ENCODE results near the gene PAPLN.

Gene PAPLN

DNA sequence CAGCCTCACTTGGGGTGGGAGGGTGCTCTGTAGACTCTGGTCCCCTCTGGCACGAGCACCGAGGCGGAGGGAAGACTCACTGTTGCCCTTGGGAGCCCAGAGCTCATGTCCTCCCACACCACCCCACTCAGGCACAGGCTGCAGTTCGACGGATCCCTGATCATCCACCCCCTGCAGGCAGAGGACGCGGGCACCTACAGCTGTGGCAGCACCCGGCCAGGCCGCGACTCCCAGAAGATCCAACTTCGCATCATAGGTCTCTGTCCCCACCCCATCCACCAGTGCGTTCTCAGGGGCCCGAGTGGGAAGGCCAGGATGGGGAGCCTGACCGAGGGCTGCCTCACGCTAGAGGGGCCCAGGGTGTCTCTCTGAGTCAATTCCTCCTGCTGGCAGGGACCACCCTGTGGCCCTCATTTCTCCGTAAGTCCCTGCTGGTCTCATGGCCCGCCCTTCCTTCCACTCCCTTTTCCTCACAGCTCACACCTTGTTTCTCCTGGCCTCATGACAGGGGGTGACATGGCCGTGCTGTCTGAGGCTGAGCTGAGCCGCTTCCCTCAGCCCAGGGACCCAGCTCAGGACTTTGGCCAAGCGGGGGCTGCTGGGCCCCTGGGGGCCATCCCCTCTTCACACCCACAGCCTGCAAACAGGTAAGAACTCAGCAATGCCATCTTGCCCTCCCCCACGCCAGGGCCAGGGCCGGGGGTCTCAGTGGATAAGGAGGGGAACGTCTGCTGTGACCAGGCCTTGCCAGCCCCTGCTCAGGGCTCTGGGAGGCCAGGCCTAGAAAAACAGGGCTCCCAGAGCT is 27.0 kb downstream of the PAPLN start:
- DNase-seq (ENCODE audit: low read depth): no peak
- no peak overlapping the region for H3K4me3 ChIP-seq (ENCODE audit: low read depth, low read length)
- TF ChIP-seq, protein P1, sequence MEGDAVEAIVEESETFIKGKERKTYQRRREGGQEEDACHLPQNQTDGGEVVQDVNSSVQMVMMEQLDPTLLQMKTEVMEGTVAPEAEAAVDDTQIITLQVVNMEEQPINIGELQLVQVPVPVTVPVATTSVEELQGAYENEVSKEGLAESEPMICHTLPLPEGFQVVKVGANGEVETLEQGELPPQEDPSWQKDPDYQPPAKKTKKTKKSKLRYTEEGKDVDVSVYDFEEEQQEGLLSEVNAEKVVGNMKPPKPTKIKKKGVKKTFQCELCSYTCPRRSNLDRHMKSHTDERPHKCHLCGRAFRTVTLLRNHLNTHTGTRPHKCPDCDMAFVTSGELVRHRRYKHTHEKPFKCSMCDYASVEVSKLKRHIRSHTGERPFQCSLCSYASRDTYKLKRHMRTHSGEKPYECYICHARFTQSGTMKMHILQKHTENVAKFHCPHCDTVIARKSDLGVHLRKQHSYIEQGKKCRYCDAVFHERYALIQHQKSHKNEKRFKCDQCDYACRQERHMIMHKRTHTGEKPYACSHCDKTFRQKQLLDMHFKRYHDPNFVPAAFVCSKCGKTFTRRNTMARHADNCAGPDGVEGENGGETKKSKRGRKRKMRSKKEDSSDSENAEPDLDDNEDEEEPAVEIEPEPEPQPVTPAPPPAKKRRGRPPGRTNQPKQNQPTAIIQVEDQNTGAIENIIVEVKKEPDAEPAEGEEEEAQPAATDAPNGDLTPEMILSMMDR (IDR thresholded peaks at IDR 0.05; ENCODE audit: low read depth, low read length, missing control alignments): no peak
- in situ Hi-C loops (cut with HindIII; ENCODE audit: low sequenced_read_pairs): no loop called here

DNA sequence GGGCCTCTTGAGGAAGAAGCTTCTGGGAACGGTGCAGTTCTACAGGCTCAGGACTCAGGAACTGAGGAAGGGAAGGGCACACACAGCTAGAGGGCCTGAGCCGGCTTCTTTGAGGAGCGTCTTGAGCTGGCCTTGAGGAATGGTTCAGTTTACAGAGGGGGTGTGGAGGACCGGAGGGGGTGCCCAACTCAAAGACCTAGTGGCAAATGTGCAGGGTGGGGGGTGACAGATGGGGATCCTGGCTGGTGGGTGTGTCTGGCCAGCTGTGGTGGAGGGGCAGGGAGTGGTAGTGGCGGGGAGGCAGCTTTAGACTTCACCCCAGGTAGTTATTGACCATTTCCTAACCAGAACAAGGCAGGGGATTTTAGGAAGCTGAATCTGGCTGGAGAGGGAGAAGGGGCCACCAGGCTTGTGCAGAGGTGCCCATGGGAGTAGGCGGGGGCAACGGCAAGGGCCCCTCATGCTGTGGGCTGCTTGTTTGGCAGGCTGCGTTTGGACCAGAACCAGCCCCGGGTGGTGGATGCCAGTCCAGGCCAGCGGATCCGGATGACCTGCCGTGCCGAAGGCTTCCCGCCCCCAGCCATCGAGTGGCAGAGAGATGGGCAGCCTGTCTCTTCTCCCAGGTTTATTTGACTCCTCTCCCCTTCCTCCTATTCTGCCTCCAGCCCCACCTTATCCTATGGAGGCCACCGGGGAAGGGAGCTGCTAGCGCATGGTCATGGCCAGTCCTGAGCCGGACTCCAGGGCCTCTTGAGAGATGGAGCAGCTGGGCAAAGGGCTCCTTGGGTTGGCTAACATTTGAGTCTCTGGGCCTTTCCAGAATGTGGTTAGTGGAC is 27.8 kb downstream of the PAPLN start:
- TF ChIP-seq, protein P1 (IDR thresholded peaks at IDR 0.05; ENCODE audit: low read depth, low read length, missing control alignments): no peak
- in situ Hi-C loops (cut with HindIII; ENCODE audit: low sequenced_read_pairs): no loop called here

DNA sequence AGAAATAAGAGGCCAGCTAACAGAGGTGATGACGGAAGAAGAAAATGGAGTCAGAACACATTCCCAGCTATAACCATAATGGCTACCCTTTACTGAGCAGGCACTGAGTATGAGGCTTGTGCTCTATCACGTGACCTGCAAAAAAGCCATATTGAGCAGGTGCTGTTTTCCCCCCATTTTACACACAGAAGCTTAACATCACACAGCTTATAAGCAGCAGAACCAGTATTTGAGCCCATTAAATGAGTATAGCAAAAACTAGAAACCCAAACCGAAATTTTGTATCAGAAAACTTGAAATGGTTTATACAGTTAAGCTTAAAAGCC is 28.4 kb downstream of the PAPLN start:
- TF ChIP-seq, protein P1 (IDR thresholded peaks at IDR 0.05; ENCODE audit: low read depth, low read length, missing control alignments): no peak
- in situ Hi-C loops (cut with HindIII; ENCODE audit: low sequenced_read_pairs): no loop called here
- H3K4me3 ChIP-seq (ENCODE audit: low read depth, low read length): no peak overlapping the region
- no peak for DNase-seq (ENCODE audit: low read depth)

More for the DNA sequence above, 27.8 kb downstream of the PAPLN start:
- no peak for DNase-seq (ENCODE audit: low read depth)
- no peak overlapping the region for H3K4me3 ChIP-seq (ENCODE audit: low read depth, low read length)

DNA sequence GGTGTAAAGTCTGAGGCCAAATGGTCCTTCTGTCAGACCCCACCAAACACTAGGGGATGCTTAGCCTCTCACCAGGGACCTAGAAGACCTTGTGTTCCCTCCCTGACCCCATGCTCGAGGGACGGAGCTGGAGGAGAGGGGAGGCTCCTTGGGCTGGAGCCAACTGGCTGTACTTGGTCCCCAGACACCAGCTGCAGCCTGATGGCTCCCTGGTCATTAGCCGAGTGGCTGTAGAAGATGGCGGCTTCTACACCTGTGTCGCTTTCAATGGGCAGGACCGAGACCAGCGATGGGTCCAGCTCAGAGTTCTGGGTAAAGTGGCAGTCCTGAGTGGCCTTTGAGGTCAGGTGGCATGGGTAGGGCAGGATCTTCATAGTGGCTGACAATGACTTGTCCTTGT is 29.0 kb downstream of the PAPLN start:
- H3K4me3 ChIP-seq (ENCODE audit: low read depth, low read length): no peak overlapping the region
- in situ Hi-C loops (cut with HindIII; ENCODE audit: low sequenced_read_pairs): no loop called here
- TF ChIP-seq, protein P1 (IDR thresholded peaks at IDR 0.05; ENCODE audit: low read depth, low read length, missing control alignments): no peak
- DNase-seq (ENCODE audit: low read depth): no peak

DNA sequence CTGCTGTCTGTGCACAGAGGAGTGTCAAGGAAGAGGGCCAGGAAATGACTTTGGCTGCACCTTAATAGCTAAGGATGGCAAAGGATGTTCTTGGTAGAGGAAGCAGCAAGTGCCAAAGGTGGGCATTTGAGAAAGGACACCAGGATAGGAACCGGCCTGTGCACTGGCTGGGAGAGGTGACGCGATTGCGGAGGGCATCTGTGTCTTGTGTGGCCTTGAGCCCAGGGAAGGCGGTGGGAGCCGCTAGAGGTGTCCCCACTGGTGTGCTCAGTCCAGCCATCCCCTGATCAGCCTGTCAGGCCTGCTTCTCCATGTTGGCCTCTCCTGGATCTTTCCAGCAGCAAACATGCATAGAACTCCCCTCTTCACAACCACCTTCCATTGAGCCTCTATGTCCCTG is 30.2 kb downstream of the PAPLN start:
- no peak for DNase-seq (ENCODE audit: low read depth)
- H3K4me3 ChIP-seq (ENCODE audit: low read depth, low read length): no peak overlapping the region
- TF ChIP-seq, protein P1 (IDR thresholded peaks at IDR 0.05; ENCODE audit: low read depth, low read length, missing control alignments): no peak
- in situ Hi-C loops (cut with HindIII; ENCODE audit: low sequenced_read_pairs): no loop called here

DNA sequence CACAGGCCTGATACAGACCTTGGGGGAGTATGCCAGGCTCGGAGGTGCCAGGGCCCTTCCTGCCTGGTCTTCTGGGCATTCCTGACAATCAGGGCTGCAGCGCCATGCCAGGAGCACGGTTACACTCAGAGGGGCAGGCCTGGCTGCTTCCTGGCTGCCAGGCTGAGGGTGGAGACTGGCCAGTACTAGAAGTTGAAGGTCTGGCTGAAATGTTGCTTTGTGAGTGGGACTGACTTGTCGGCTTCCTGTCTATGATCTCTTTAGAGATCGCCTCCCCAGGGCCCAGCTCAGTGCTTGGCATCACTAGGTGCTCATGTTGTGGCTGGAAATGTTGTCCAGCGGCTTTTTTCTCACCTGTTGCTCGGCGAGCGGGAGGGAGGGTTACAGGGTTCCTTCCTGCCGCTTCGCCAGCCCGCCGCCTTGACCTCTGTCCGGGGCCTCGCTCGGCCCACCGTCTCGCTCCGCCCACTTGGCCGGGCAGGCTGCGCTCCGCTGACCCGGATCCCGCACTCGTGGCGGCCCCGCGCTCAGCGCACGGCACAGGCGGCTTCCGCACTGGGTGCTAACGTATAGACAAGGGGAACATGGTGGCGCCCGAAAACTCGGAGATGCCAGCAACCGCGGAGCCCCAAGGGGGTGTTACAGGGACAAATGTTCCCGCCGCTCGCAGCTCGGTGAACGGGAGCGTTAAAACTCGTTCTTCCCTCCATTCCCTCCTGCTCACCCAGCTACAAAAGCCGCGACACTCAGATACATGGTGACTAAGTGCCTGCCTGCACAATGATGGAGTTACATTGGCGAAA is 32.6 kb downstream of the PAPLN start:
- TF ChIP-seq, protein P1 (IDR thresholded peaks at IDR 0.05; ENCODE audit: low read depth, low read length, missing control alignments): no peak
- in situ Hi-C loops (cut with HindIII; ENCODE audit: low sequenced_read_pairs): loop anchor here (10.0 kb wide), 2 partner anchors 65 to 85 kb away; no protein-coding TSS in a partner anchor
- no peak for DNase-seq (ENCODE audit: low read depth)
- H3K4me3 ChIP-seq (ENCODE audit: low read depth, low read length): peak overlapping the region; percentile 26
